Sigmoid colon (tissue), 7 donors: Measurements from ENCODE around the gene CTIF. TPM values are rescaled to one million over a fixed set of nuclear protein-coding genes. Genes with fewer than 3 reads are reported as not detected.

Experiments
- DNase-seq: peaks from one replicate; pipeline ENCODE4 v3.0.0-alpha.2; 2019
- H3K27ac ChIP-seq, 4 donors: fragments of 200-600 bp; sonication (generic); one replicate each; pipeline ENCODE4 v1.5.1; 2016 to 2019; ENCODE audit warnings: mild to moderate bottlenecking in 1 of 4
- H3K27me3 ChIP-seq, 3 donors: fragments of 200-600 bp; sonication (generic); one replicate each; pipeline ENCODE4 v1.5.1; 2019; ENCODE audit warnings: mild to moderate bottlenecking in 1 of 3
- H3K36me3 ChIP-seq, 4 donors: fragments of 200-600 bp; sonication (generic); one replicate each; pipeline ENCODE4 v1.5.1; 2016 to 2019
- H3K4me1 ChIP-seq, 4 donors: fragments of 200-600 bp; sonication (generic); one replicate each; pipeline ENCODE4 v1.5.1; 2017 to 2019
- H3K4me3 ChIP-seq, 4 donors: fragments of 200-600 bp; sonication (generic); one replicate each; pipeline ENCODE4 v1.5.1; 2017 to 2019; ENCODE audit warnings: mild to moderate bottlenecking in 2 of 4, moderate library complexity in 1 of 4
- H3K9me3 ChIP-seq, 4 donors: fragments of 200-600 bp in 3 of 4; sonication (generic) in 3 of 4; one replicate each; pipeline versions ENCODE4 v1.5.1 to v1.6.1; 2013 to 2019
- CTCF ChIP-seq, 4 experiments: fragments of 450-650 bp in 3 of 4; fragments of 200-600 bp in 1 of 4; IDR thresholded peaks; one replicate each; pipeline ENCODE4 v1.5.1; 2016 to 2019; ENCODE audit warnings: antibody characterized with exemption in 4 of 4, mild to moderate bottlenecking in 3 of 4, moderate library complexity in 2 of 4
- EP300 ChIP-seq, 4 donors: sonication (generic); formaldehyde crosslinking; IDR thresholded peaks; one replicate each; pipeline ENCODE4 v1.6.1; 2017; ENCODE audit warnings: antibody characterized with exemption in 4 of 4
- POLR2A ChIP-seq, 2 donors: fragments of 450-650 bp; IDR thresholded peaks; one replicate each; pipeline ENCODE4 v1.6.1; 2016; ENCODE audit warnings: antibody characterized with exemption in 2 of 2, mild to moderate bottlenecking in 2 of 2, moderate library complexity in 2 of 2
- POLR2AphosphoS5 ChIP-seq, 4 donors: sonication (generic); formaldehyde crosslinking; IDR thresholded peaks; one replicate each; pipeline ENCODE4 v1.6.1; 2017; ENCODE audit warnings: antibody characterized with exemption in 4 of 4
- WGBS, 2 donors: extraction: QIAGEN DNeasy Blood & Tissue Kit; methylation state at CpG; one replicate each; pipeline ENCODE4 v1.1.7; 2013; 5-methylcytosine and 5-hydroxymethylcytosine counted together
- intact Hi-C: fragments of 100-400 bp; cut with DNase I; formaldehyde crosslinking; loops from one replicate; pipeline ENCODE4 v1.15.1; 2023
- polyA plus RNA-seq, 3 donors: library from polyadenylated mRNA; stranded (reverse); fragments of 200-250 nt; gene quantifications; one replicate each; pipeline ENCODE4 v1.2.3, GENCODE V29; 2013
- total RNA-seq, 4 donors: library from RNA; depleted of rRNA; stranded (reverse); fragments of >200 nt; gene quantifications; one replicate each; pipeline ENCODE4 v1.1.0, GENCODE V29; 2016
- donor health status: healthy with polysubstance abuse.
- donor health status: Bipolar disorder and iron deficiency.
- donor health status: healthy.

The CTIF gene
- total and polyA plus RNA-seq, 7 donors, result 3.6 to 65.9 (median 22.5) TPM

GRCh38 chr18:48702346-48703027 is 163.7 kb downstream of the CTIF start:
- TF ChIP-seq CTCF (IDR thresholded peaks at IDR 0.05) (no peak), POLR2A (IDR thresholded peaks at IDR 0.05) (no peak), POLR2AphosphoS5 (IDR thresholded peaks at IDR 0.05) (no peak), EP300 (IDR thresholded peaks at IDR 0.05) (no peak)
- H3K36me3 ChIP-seq, result peaks cover 0 to 8% (median 0%) of the 10 kb centered on the region in 4 donors
- no peaks in the 10 kb centered on the region for H3K27me3 ChIP-seq
- H3K9me3 ChIP-seq, result no peaks in the 10 kb centered on the region
- no peak overlapping the region for H3K27ac ChIP-seq
- peaks cover 0 to 1% (median 0%) of the 10 kb centered on the region in 4 donors for H3K4me1 ChIP-seq
- WGBS, 2 donors, result 88 to 95% methylated on average over 9 of the region's 9 CpGs
- no peak for DNase-seq
- intact Hi-C loops, result no loop called here
- H3K4me3 ChIP-seq, result no peak overlapping the region

GRCh38 chr18:48703028-48703386 is 164.2 kb downstream of the CTIF start:
- 81 to 97% methylated on average over 1 of the region's 1 CpG for WGBS, 2 donors
- Histone ChIP-seq H3K27me3 (no peaks in the 10 kb centered on the region), H3K36me3 (peaks cover 0 to 8% (median 0%) of the 10 kb centered on the region in 4 donors), H3K27ac (no peak overlapping the region), H3K4me1 (no peaks in the 10 kb centered on the region), H3K9me3 (no peaks in the 10 kb centered on the region), H3K4me3 (no peak overlapping the region)
- DNase-seq, result no peak
- TF ChIP-seq POLR2AphosphoS5 (IDR thresholded peaks at IDR 0.05) (no peak), POLR2A (IDR thresholded peaks at IDR 0.05) (no peak), EP300 (IDR thresholded peaks at IDR 0.05) (no peak), CTCF (IDR thresholded peaks at IDR 0.05) (no peak)
- intact Hi-C loops, result no loop called here

- WGBS, 2 donors, result 84 to 85% methylated on average over 4 of the region's 4 CpGs
- Histone ChIP-seq H3K27ac (no peak overlapping the region), H3K36me3 (peaks cover 0 to 8% (median 0%) of the 10 kb centered on the region in 4 donors), H3K4me1 (no peaks in the 10 kb centered on the region), H3K4me3 (no peak overlapping the region), H3K9me3 (no peaks in the 10 kb centered on the region), H3K27me3 (no peaks in the 10 kb centered on the region)
- intact Hi-C loops, result no loop called here
- no peak for DNase-seq
- TF ChIP-seq EP300 (IDR thresholded peaks at IDR 0.05) (no peak), CTCF (IDR thresholded peaks at IDR 0.05) (no peak)
Measured at GRCh38 chr18:48703418-48703817, 164.6 kb downstream of the CTIF start.

- Histone ChIP-seq H3K36me3 (peaks cover 0 to 4% (median 0%) of the 10 kb centered on the region in 4 donors), H3K4me3 (no peak overlapping the region), H3K9me3 (no peaks in the 10 kb centered on the region), H3K4me1 (no peaks in the 10 kb centered on the region), H3K27me3 (no peaks in the 10 kb centered on the region), H3K27ac (no peak overlapping the region)
- 92% methylated on average over 7 of the region's 7 CpGs for WGBS, 2 donors
- no peak for DNase-seq
- TF ChIP-seq CTCF (IDR thresholded peaks at IDR 0.05), result no peak
- no peak for TF ChIP-seq EP300 (IDR thresholded peaks at IDR 0.05)
- no peak for TF ChIP-seq POLR2AphosphoS5 (IDR thresholded peaks at IDR 0.05)
- no peak for TF ChIP-seq POLR2A (IDR thresholded peaks at IDR 0.05)
- intact Hi-C loops, result no loop called here
Measured at GRCh38 chr18:48705043-48705442, 166.2 kb downstream of the CTIF start.

DNA sequence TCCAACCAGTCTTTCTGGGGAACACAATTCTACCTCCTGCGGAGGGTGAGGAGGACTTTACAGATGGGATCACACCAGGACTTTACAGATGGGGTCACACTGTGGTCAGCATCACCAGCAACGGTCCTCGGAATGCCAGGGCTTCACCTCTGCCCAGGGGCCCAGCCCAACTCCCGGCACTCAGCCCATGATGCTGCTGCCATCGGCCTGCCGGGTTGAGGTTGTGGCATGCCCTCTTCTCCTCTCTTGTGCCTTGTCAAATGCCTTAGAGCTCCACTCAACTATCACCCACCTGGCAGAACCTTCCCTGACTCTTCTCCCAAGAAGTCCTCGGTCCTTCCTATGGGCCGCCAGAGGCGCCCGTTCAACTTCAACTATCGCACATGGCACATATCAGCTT is 166.7 kb downstream of the CTIF start:
- TF ChIP-seq EP300 (IDR thresholded peaks at IDR 0.05) (no peak), CTCF (IDR thresholded peaks at IDR 0.05) (no peak), POLR2A (IDR thresholded peaks at IDR 0.05) (no peak), POLR2AphosphoS5 (IDR thresholded peaks at IDR 0.05) (no peak)
- Histone ChIP-seq H3K27ac (no peak overlapping the region), H3K4me3 (no peak overlapping the region), H3K4me1 (no peaks in the 10 kb centered on the region), H3K27me3 (no peaks in the 10 kb centered on the region), H3K36me3 (peaks cover 0 to 3% (median 0%) of the 10 kb centered on the region in 4 donors), H3K9me3 (no peaks in the 10 kb centered on the region)
- 95 to 96% methylated on average over 11 of the region's 11 CpGs for WGBS, 2 donors
- no peak for DNase-seq
- intact Hi-C loops, result no loop called here
